ENCODE measurements around the gene DNAH12. TPM values are rescaled to one million over a fixed set of nuclear protein-coding genes. Genes with fewer than 3 reads are reported as not detected.

DNAH12 gene
- total RNA-seq, 1 donor from 2014 or later, result 0.23 TPM

GRCh38 chr3:57288403-57288802, 255.7 kb downstream of the DNAH12 start:
- Histone ChIP-seq H4K20me1 (ENCODE audit: insufficient read depth, low read length) (no peaks in the 10 kb centered on the region), H3K36me3 (ENCODE audit: insufficient read depth, low read length) (no peaks in the 10 kb centered on the region), H3K4me3 (ENCODE audit: insufficient read depth, low read depth, low read length) (no peak overlapping the region), H3K9me3 (ENCODE audit: insufficient read depth, low read depth, low read length) (no peaks in the 10 kb centered on the region), H3K27me3 (ENCODE audit: insufficient read depth, low read length) (no peaks in the 10 kb centered on the region), H3K79me2 (ENCODE audit: insufficient read depth, low read length) (no peaks in the 10 kb centered on the region), H3K4me2 (ENCODE audit: low read length) (no peak overlapping the region), H3K4me1 (ENCODE audit: insufficient read depth, low read length) (no peaks in the 10 kb centered on the region), H3K27ac (ENCODE audit: low read depth, low read length) (no peak overlapping the region), H2AFZ (ENCODE audit: low read depth, low read length) (no peak overlapping the region), H3K9ac (ENCODE audit: low read length) (no peak overlapping the region)
- Mint-ChIP-seq H3K4me1 (ENCODE audit: low read depth, unreplicated experiment) (no peaks in the 10 kb centered on the region), H3K9me3 (ENCODE audit: unreplicated experiment) (peaks cover 4% of the 10 kb centered on the region), H3K27ac (ENCODE audit: unreplicated experiment) (no peak overlapping the region), H3K27me3 (ENCODE audit: low read depth, unreplicated experiment) (no peaks in the 10 kb centered on the region), H3K36me3 (ENCODE audit: low read depth, unreplicated experiment) (no peaks in the 10 kb centered on the region), H3K4me3 (ENCODE audit: unreplicated experiment) (no peak overlapping the region)
- FAIRE-seq (no peak), DNase-seq (ENCODE audit: low read depth) (no peak)
- TF ChIP-seq EZH2 (IDR thresholded peaks at IDR 0.05; ENCODE audit: insufficient read depth, low read length), result no peak
- no peak for TF ChIP-seq CTCF (IDR thresholded peaks at IDR 0.05; ENCODE audit: insufficient read depth, low read depth, low read length)

GRCh38 chr3:57287205-57287604, 256.9 kb downstream of the DNAH12 start:
- H3K27me3 Mint-ChIP-seq (ENCODE audit: low read depth, unreplicated experiment), result no peaks in the 10 kb centered on the region
- Histone ChIP-seq H3K27ac (ENCODE audit: low read depth, low read length) (no peak overlapping the region), H3K36me3 (ENCODE audit: insufficient read depth, low read length) (no peaks in the 10 kb centered on the region), H3K9ac (ENCODE audit: low read length) (no peak overlapping the region), H3K79me2 (ENCODE audit: insufficient read depth, low read length) (no peaks in the 10 kb centered on the region), H3K9me3 (ENCODE audit: insufficient read depth, low read depth, low read length) (no peaks in the 10 kb centered on the region), H2AFZ (ENCODE audit: low read depth, low read length) (no peak overlapping the region), H3K4me2 (ENCODE audit: low read length) (no peak overlapping the region), H3K4me1 (ENCODE audit: insufficient read depth, low read length) (no peaks in the 10 kb centered on the region), H3K27me3 (ENCODE audit: insufficient read depth, low read length) (no peaks in the 10 kb centered on the region), H3K4me3 (ENCODE audit: insufficient read depth, low read depth, low read length) (no peak overlapping the region), H4K20me1 (ENCODE audit: insufficient read depth, low read length) (no peaks in the 10 kb centered on the region)
- H3K4me1 Mint-ChIP-seq (ENCODE audit: low read depth, unreplicated experiment), result peaks cover 1% of the 10 kb centered on the region
- no peak overlapping the region for H3K27ac Mint-ChIP-seq (ENCODE audit: unreplicated experiment)
- FAIRE-seq (no peak), DNase-seq (ENCODE audit: low read depth) (no peak)
- H3K4me3 Mint-ChIP-seq (ENCODE audit: unreplicated experiment), result no peak overlapping the region
- TF ChIP-seq EZH2 (IDR thresholded peaks at IDR 0.05; ENCODE audit: insufficient read depth, low read length), result no peak
- TF ChIP-seq CTCF (IDR thresholded peaks at IDR 0.05; ENCODE audit: insufficient read depth, low read depth, low read length), result no peak
- H3K9me3 Mint-ChIP-seq (ENCODE audit: unreplicated experiment), result peaks cover 4% of the 10 kb centered on the region
- H3K36me3 Mint-ChIP-seq (ENCODE audit: low read depth, unreplicated experiment), result no peaks in the 10 kb centered on the region

- H3K27me3 ChIP-seq (ENCODE audit: insufficient read depth, low read length), result no peaks in the 10 kb centered on the region
- Mint-ChIP-seq H3K4me3 (ENCODE audit: unreplicated experiment) (no peak overlapping the region), H3K27me3 (ENCODE audit: low read depth, unreplicated experiment) (no peaks in the 10 kb centered on the region)
These were observed 260.8 kb downstream of the DNAH12 start for GRCh38 chr3:57283334-57283733.

More at GRCh38 chr3:57283334-57283733, 260.8 kb downstream of the DNAH12 start:
- no peak for FAIRE-seq
- no peaks in the 10 kb centered on the region for H3K36me3 ChIP-seq (ENCODE audit: insufficient read depth, low read length)
- DNase-seq (ENCODE audit: low read depth), result no peak
- no peak overlapping the region for H3K4me3 ChIP-seq (ENCODE audit: insufficient read depth, low read depth, low read length)
- no peak overlapping the region for H2AFZ ChIP-seq (ENCODE audit: low read depth, low read length)
- Mint-ChIP-seq H3K4me1 (ENCODE audit: low read depth, unreplicated experiment) (peaks cover 14% of the 10 kb centered on the region), H3K9me3 (ENCODE audit: unreplicated experiment) (peaks cover 3% of the 10 kb centered on the region), H3K27ac (ENCODE audit: unreplicated experiment) (no peak overlapping the region), H3K36me3 (ENCODE audit: low read depth, unreplicated experiment) (peaks cover 4% of the 10 kb centered on the region)
- H3K79me2 ChIP-seq (ENCODE audit: insufficient read depth, low read length), result no peaks in the 10 kb centered on the region
- no peak overlapping the region for H3K27ac ChIP-seq (ENCODE audit: low read depth, low read length)
- no peaks in the 10 kb centered on the region for H3K9me3 ChIP-seq (ENCODE audit: insufficient read depth, low read depth, low read length)
- no peak overlapping the region for H3K4me2 ChIP-seq (ENCODE audit: low read length)
- H4K20me1 ChIP-seq (ENCODE audit: insufficient read depth, low read length), result no peaks in the 10 kb centered on the region
- TF ChIP-seq CTCF (IDR thresholded peaks at IDR 0.05; ENCODE audit: insufficient read depth, low read depth, low read length) (no peak), EZH2 (IDR thresholded peaks at IDR 0.05; ENCODE audit: insufficient read depth, low read length) (no peak)
- no peak overlapping the region for H3K9ac ChIP-seq (ENCODE audit: low read length)
- H3K4me1 ChIP-seq (ENCODE audit: insufficient read depth, low read length), result peaks cover 4% of the 10 kb centered on the region

All from astrocyte (in vitro differentiated cells and primary cell).